H9 (cell line): ENCODE measurements around the gene SSTR3. TPM values are rescaled to one million over a fixed set of nuclear protein-coding genes. Genes with fewer than 3 reads are reported as not detected.

Source experiments
- DNase-seq: peaks from one replicate; pipeline ENCODE4 v3.0.0-alpha.2; 2017
- H2AFZ ChIP-seq: one replicate; pipeline ENCODE4 v1.6.1; 2013; ENCODE audit warnings: mild to moderate bottlenecking, low read length, control low read depth, moderate library complexity
- H2AK5ac ChIP-seq: 2 replicates; pipeline ENCODE4 v1.6.1; 2013; ENCODE audit warnings: low read length, control low read depth, mixed read lengths; ENCODE audit not compliant: insufficient read length
- H2BK120ac ChIP-seq: one replicate; pipeline ENCODE4 v1.6.1; 2013; ENCODE audit warnings: low read depth, mild to moderate bottlenecking, low read length, control low read depth, inconsistent platforms; ENCODE audit not compliant: poor library complexity, severe bottlenecking
- H2BK12ac ChIP-seq: 2 replicates; pipeline ENCODE4 v1.6.1; 2013; ENCODE audit warnings: low read length, control low read depth, mixed read lengths, low read depth; ENCODE audit not compliant: insufficient read length
- H2BK15ac ChIP-seq: 2 replicates; pipeline ENCODE4 v1.6.1; 2013; ENCODE audit warnings: low read depth, low read length, control low read depth
- H2BK20ac ChIP-seq: one replicate; pipeline ENCODE4 v1.6.1; 2013; ENCODE audit warnings: low read depth, mild to moderate bottlenecking, low read length, control low read depth, inconsistent platforms; ENCODE audit not compliant: poor library complexity, severe bottlenecking
- H2BK5ac ChIP-seq: 2 replicates; pipeline ENCODE4 v1.6.1; 2013; ENCODE audit warnings: low read length, control low read depth, mixed read lengths; ENCODE audit not compliant: insufficient read length
- H3K14ac ChIP-seq: 2 replicates; pipeline ENCODE4 v1.6.1; 2013; ENCODE audit warnings: low read length, control low read depth; ENCODE audit not compliant: insufficient read depth
- H3K18ac ChIP-seq: 2 replicates; pipeline ENCODE4 v1.6.1; 2013; ENCODE audit warnings: low read depth, mild to moderate bottlenecking, mixed read lengths, low read length, control low read depth; ENCODE audit not compliant: insufficient read length
- H3K23ac ChIP-seq: 2 replicates; pipeline ENCODE4 v1.6.1; 2013; ENCODE audit warnings: low read length, control low read depth, mixed read lengths, low read depth; ENCODE audit not compliant: insufficient read length
- H3K23me2 ChIP-seq: 2 replicates; pipeline ENCODE4 v1.6.1; 2013; ENCODE audit warnings: low read depth, mild to moderate bottlenecking, mixed read lengths, low read length, control low read depth; ENCODE audit not compliant: insufficient read length, poor library complexity, severe bottlenecking
- H3K27ac ChIP-seq: 2 replicates; pipeline ENCODE4 v1.5.1; 2013; ENCODE audit warnings: low read length, control low read depth, mixed read lengths, low read depth; ENCODE audit not compliant: insufficient read length
- H3K27me3 ChIP-seq: 2 replicates; pipeline ENCODE4 v1.6.1; 2013; ENCODE audit warnings: low read length, control low read depth, inconsistent platforms; ENCODE audit not compliant: insufficient read depth
- H3K4ac ChIP-seq: 2 replicates; pipeline ENCODE4 v1.6.1; 2013; ENCODE audit warnings: low read depth, mild to moderate bottlenecking, control low read depth, inconsistent platforms, low read length, moderate library complexity
- H3K4me1 ChIP-seq: 2 replicates; pipeline ENCODE4 v1.6.1; 2013; ENCODE audit warnings: low read length, control low read depth, inconsistent platforms; ENCODE audit not compliant: insufficient read depth
- H3K4me2 ChIP-seq: 2 replicates; pipeline ENCODE4 v1.6.1; 2013; ENCODE audit warnings: low read length, control low read depth, mixed read lengths; ENCODE audit not compliant: insufficient read length, insufficient read depth
- H3K56ac ChIP-seq: 2 replicates; pipeline ENCODE4 v1.6.1; 2013; ENCODE audit warnings: low read depth, mild to moderate bottlenecking, mixed read lengths, low read length, control low read depth; ENCODE audit not compliant: insufficient read length
- H3K79me1 ChIP-seq: 2 replicates; pipeline ENCODE4 v1.6.1; 2013; ENCODE audit warnings: low read depth, mild to moderate bottlenecking, moderate library complexity, low read length, control low read depth, inconsistent platforms; ENCODE audit not compliant: insufficient read depth, poor library complexity, severe bottlenecking
- H3K79me2 ChIP-seq: 2 replicates; pipeline ENCODE4 v1.6.1; 2013; ENCODE audit warnings: low read length, control low read depth, inconsistent platforms; ENCODE audit not compliant: insufficient read depth
- H3K9ac ChIP-seq: 2 replicates; pipeline ENCODE4 v1.6.1; 2013; ENCODE audit warnings: low read length, control low read depth, mixed read lengths; ENCODE audit not compliant: insufficient read length; ENCODE audit errors: extremely low read depth
- H3K9me3 ChIP-seq: one replicate; pipeline ENCODE4 v1.6.1; 2013; ENCODE audit warnings: low read depth, low read length, inconsistent platforms; ENCODE audit not compliant: control insufficient read depth
- H3T11ph ChIP-seq: one replicate; pipeline ENCODE4 v1.6.1; 2013; ENCODE audit warnings: mild to moderate bottlenecking, low read length, control low read depth, inconsistent platforms
- H4K20me1 ChIP-seq: one replicate; pipeline ENCODE4 v1.6.1; 2013; ENCODE audit not compliant: control insufficient read depth, insufficient read length, insufficient read depth
- H4K5ac ChIP-seq: 2 replicates; pipeline ENCODE4 v1.6.1; 2013; ENCODE audit warnings: low read depth, mild to moderate bottlenecking, mixed read lengths, low read length, control low read depth; ENCODE audit not compliant: insufficient read length
- H4K8ac ChIP-seq: replicated peaks from 2 replicates; pipeline ENCODE4 v1.6.1; 2013; ENCODE audit warnings: low read length, control low read depth, mixed read lengths, low read depth; ENCODE audit not compliant: insufficient read length
- H4K91ac ChIP-seq: 2 replicates; pipeline ENCODE4 v1.6.1; 2013; ENCODE audit warnings: low read depth, mild to moderate bottlenecking, moderate library complexity, mixed read lengths, low read length, control low read depth; ENCODE audit not compliant: insufficient read length
- H3K27ac Mint-ChIP-seq, 3 experiments: 2 replicates in 2 of 3; 3 replicates in 1 of 3; pipeline ENCODE4 v1.8.0; 2020 to 2021; ENCODE audit warnings: mixed read lengths in 3 of 3, mild to moderate bottlenecking in 1 of 3, moderate library complexity in 1 of 3
- H3K27me3 Mint-ChIP-seq: 2 replicates; pipeline ENCODE4 v1.8.0; 2021; ENCODE audit warnings: low read depth, mild to moderate bottlenecking, moderate library complexity, mixed read lengths
- H3K36me3 Mint-ChIP-seq, 3 experiments: 2 replicates in 2 of 3; 3 replicates in 1 of 3; pipeline ENCODE4 v1.8.0; 2020 to 2021; ENCODE audit warnings: low read depth in 3 of 3, mixed read lengths in 3 of 3; ENCODE audit not compliant: insufficient read depth in 1 of 3
- H3K4me1 Mint-ChIP-seq, 2 experiments: 2 replicates each; pipeline ENCODE4 v1.8.0; 2020; ENCODE audit warnings: mixed read lengths in 2 of 2
- H3K4me3 Mint-ChIP-seq, 2 experiments: 2 replicates in 1 of 2; 3 replicates in 1 of 2; pipeline ENCODE4 v1.8.0; 2020 to 2021; ENCODE audit warnings: mild to moderate bottlenecking in 2 of 2, mixed read lengths in 2 of 2, moderate library complexity in 1 of 2
- H3K9me3 Mint-ChIP-seq, 2 experiments: 2 replicates in 1 of 2; 3 replicates in 1 of 2; pipeline ENCODE4 v1.8.0; 2020; ENCODE audit warnings: mild to moderate bottlenecking in 2 of 2, mixed read lengths in 2 of 2, moderate library complexity in 1 of 2
- WGBS: extraction: QIAGEN DNeasy Blood & Tissue Kit; methylation state at CpG from one replicate; pipeline ENCODE4 v1.1.7; 2013; ENCODE audit warnings: missing lambda C conversion rate, low lambda C conversion rate, mixed read lengths; ENCODE audit not compliant: insufficient read length; ENCODE audit errors: extremely low coverage; 5-methylcytosine and 5-hydroxymethylcytosine counted together
- total RNA-seq: library from RNA; stranded (reverse); gene quantifications from 2 replicates; pipeline ENCODE4 v1.2.1, GENCODE V29; 2021
- TF ChIP-seq, protein P1 (sequence below): fragments of 200-600 bp; sonication (generic); conservative IDR thresholded peaks from 3 replicates; pipeline ENCODE4 v1.8.0; 2021; ENCODE audit warnings: antibody characterized with exemption, mild to moderate bottlenecking

Gene SSTR3
- total RNA-seq, 1 experiment from 2014 or later = 0.68 TPM

DNA sequence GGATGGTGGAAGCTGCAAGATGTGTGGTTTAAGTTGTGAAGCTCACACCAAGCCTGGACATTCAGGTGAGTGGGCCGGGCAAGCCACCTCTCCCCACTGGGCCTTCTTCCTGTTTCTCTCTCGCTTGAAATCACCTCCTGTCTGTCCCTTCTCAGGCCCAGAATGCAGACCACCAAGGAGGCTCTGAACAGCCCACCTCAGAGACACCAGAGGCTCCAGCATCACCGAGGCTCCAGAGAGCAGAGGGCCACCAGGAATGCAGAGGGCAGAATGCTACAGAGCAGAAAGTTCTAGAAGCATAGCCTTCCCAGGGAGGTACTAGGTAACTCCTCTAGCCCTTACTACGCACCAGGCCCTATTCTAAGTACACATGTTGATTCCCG lies 47.8 kb downstream of the SSTR3 start:
- no peak overlapping the region for H3K27ac Mint-ChIP-seq
- Histone ChIP-seq H2BK120ac (no peak overlapping the region), H3K18ac (no peak overlapping the region), H3K27ac (no peak overlapping the region), H3K79me1 (no peaks in the 10 kb centered on the region), H3K4ac (no peak overlapping the region), H3K9me3 (no peaks in the 10 kb centered on the region), H3K27me3 (no peaks in the 10 kb centered on the region), H2BK12ac (no peak overlapping the region), H3K14ac (no peak overlapping the region), H3K4me2 (no peak overlapping the region), H2BK5ac (no peak overlapping the region), H3K23me2 (no peaks in the 10 kb centered on the region), H4K8ac (no peak overlapping the region), H2BK20ac (no peak overlapping the region), H4K20me1 (no peaks in the 10 kb centered on the region), H2AK5ac (no peak overlapping the region), H2AFZ (no peak overlapping the region), H4K5ac (no peak overlapping the region), H3T11ph (no peak overlapping the region), H3K23ac (no peak overlapping the region), H3K4me1 (no peaks in the 10 kb centered on the region), H3K9ac (no peak overlapping the region), H4K91ac (no peak overlapping the region), H2BK15ac (no peak overlapping the region), H3K56ac (no peak overlapping the region), H3K79me2 (no peaks in the 10 kb centered on the region)
- H3K4me3 Mint-ChIP-seq = no peak overlapping the region
- H3K4me1 Mint-ChIP-seq = peaks cover 16 to 34% of the 10 kb centered on the region in 2 experiments
- H3K27me3 Mint-ChIP-seq = peaks cover 32% of the 10 kb centered on the region
- TF ChIP-seq, protein P1, sequence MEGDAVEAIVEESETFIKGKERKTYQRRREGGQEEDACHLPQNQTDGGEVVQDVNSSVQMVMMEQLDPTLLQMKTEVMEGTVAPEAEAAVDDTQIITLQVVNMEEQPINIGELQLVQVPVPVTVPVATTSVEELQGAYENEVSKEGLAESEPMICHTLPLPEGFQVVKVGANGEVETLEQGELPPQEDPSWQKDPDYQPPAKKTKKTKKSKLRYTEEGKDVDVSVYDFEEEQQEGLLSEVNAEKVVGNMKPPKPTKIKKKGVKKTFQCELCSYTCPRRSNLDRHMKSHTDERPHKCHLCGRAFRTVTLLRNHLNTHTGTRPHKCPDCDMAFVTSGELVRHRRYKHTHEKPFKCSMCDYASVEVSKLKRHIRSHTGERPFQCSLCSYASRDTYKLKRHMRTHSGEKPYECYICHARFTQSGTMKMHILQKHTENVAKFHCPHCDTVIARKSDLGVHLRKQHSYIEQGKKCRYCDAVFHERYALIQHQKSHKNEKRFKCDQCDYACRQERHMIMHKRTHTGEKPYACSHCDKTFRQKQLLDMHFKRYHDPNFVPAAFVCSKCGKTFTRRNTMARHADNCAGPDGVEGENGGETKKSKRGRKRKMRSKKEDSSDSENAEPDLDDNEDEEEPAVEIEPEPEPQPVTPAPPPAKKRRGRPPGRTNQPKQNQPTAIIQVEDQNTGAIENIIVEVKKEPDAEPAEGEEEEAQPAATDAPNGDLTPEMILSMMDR = no peak
- no CpG with 5 or more reads among the region's 5 CpGs for WGBS
- no peak for DNase-seq
- peaks cover 0 to 8% of the 10 kb centered on the region in 2 experiments; a peak in 2 of 5 replicates for H3K9me3 Mint-ChIP-seq
- H3K36me3 Mint-ChIP-seq = peaks cover 0 to 6% (median 2%) of the 10 kb centered on the region in 3 experiments; a peak in 3 of 7 replicates
